ENCODE measurements around the gene GFRAL.

Gene GFRAL

GRCh38 chr6:55423933-55424332 is 96.7 kb downstream of the GFRAL start:
- POLR2A ChIA-PET: no interaction called here

DNA sequence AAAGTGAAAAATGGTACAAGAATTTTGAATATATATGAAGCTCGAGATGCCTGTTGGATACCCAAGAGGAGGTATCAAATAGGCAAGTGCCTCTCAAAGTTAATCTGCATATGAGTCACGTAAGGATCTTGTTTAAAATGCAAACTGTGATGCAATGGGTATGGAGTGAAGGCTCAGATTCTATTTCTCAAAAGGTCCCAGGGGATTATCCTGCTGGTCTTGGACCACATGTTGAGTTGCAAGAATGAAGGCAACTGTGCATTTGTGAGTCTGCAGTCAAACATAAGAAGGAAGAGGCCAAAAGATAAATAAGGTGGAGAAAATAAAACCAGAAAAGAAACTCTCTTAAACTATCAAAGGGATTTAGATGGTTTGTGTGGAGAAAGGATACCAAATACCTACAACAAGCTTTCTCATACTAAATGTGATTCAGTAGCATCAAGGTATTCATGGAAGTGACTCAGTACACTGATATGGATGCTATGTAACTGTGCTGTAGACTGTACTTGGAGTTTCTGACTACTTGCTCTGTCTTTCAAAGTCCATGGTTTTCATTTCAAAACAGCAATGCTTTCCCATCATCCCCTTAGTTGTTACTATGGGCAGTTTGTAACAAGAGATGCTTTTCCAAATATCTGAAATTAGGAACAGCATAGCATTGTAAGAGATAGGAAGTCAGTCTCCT is 106.3 kb downstream of the GFRAL start:
- H3K4me1 ChIP-seq (ENCODE audit: control extremely low read depth in 1 of 4, control insufficient read depth in 4 of 4, insufficient read depth in 4 of 4, low read length in 3 of 4): no peaks in the 10 kb centered on the region
- H3K36me3 ChIP-seq (ENCODE audit: control insufficient read depth in 4 of 4, insufficient read depth in 4 of 4, low read length in 3 of 4): no peaks in the 10 kb centered on the region
- ChIA-PET CTCF (interaction anchor here (0.5 kb wide), 1 partner anchor 526 kb away, joined by 3 read pairs; no protein-coding TSS in a partner anchor), POLR2A (no interaction called here)
- no peak for DNase-seq
- no peaks in the 10 kb centered on the region for H3K9me3 ChIP-seq (ENCODE audit: control extremely low read depth in 1 of 5, control insufficient read depth in 4 of 5, insufficient read depth in 2 of 5, low read depth in 1 of 5, low read length in 4 of 5)
- no peak overlapping the region for H3K4me3 ChIP-seq (ENCODE audit: control insufficient read depth in 1 of 7, extremely low read depth in 1 of 7, insufficient read depth in 4 of 7, low read depth in 2 of 7, low read length in 6 of 7)
- H3K27ac ChIP-seq (ENCODE audit: insufficient read depth in 1 of 2, low read depth in 1 of 2, low read length in 2 of 2, poor library complexity in 1 of 2, severe bottlenecking in 2 of 2): no peak overlapping the region
- no peaks in the 10 kb centered on the region for H3K27me3 ChIP-seq (replicated peaks in 2 of 5; ENCODE audit: control insufficient read depth in 4 of 5, insufficient read depth in 5 of 5, low read length in 4 of 5)
- 60% methylated on average over 2 of the region's 2 CpGs for WGBS (ENCODE audit: insufficient coverage)

More at GRCh38 chr6:55423933-55424332, 96.7 kb downstream of the GFRAL start:
- DNase-seq: no peak
- H3K4me3 ChIP-seq (ENCODE audit: control insufficient read depth in 1 of 7, extremely low read depth in 1 of 7, insufficient read depth in 4 of 7, low read depth in 2 of 7, low read length in 6 of 7): no peak overlapping the region
- CTCF ChIA-PET: no interaction called here
- H3K27me3 ChIP-seq (replicated peaks in 2 of 5; ENCODE audit: control insufficient read depth in 4 of 5, insufficient read depth in 5 of 5, low read length in 4 of 5): no peaks in the 10 kb centered on the region
- H3K36me3 ChIP-seq (ENCODE audit: control insufficient read depth in 4 of 4, insufficient read depth in 4 of 4, low read length in 3 of 4): no peaks in the 10 kb centered on the region
- H3K4me1 ChIP-seq (ENCODE audit: control extremely low read depth in 1 of 4, control insufficient read depth in 4 of 4, insufficient read depth in 4 of 4, low read length in 3 of 4): no peaks in the 10 kb centered on the region
- H3K27ac ChIP-seq (ENCODE audit: insufficient read depth in 1 of 2, low read depth in 1 of 2, low read length in 2 of 2, poor library complexity in 1 of 2, severe bottlenecking in 2 of 2): no peak overlapping the region
- no peaks in the 10 kb centered on the region for H3K9me3 ChIP-seq (ENCODE audit: control extremely low read depth in 1 of 5, control insufficient read depth in 4 of 5, insufficient read depth in 2 of 5, low read depth in 1 of 5, low read length in 4 of 5)
- WGBS (ENCODE audit: insufficient coverage): 60% methylated on average over 1 of the region's 2 CpGs

DNA sequence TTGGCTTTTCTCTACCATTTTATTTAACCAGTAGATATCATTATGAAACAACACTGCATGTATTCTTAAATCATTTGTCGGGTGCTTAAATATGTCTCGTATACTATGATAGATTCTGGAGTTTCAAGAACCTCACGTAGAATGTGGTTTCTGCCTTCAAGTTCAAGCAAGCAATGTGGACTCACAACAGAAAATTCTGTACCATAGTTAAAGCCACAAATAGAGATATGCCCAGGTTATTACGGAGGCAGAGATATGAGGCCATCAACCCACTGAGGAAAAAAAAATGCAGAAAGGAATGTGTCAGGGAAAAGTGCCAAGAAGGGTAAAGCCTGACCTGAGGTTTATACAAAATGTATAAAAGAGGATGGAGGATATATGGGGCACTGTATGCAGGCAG is 109.9 kb downstream of the GFRAL start:
- Histone ChIP-seq H3K27me3 (replicated peaks in 2 of 5; ENCODE audit: control insufficient read depth in 4 of 5, insufficient read depth in 5 of 5, low read length in 4 of 5) (no peaks in the 10 kb centered on the region), H3K9me3 (ENCODE audit: control extremely low read depth in 1 of 5, control insufficient read depth in 4 of 5, insufficient read depth in 2 of 5, low read depth in 1 of 5, low read length in 4 of 5) (no peaks in the 10 kb centered on the region), H3K4me1 (ENCODE audit: control extremely low read depth in 1 of 4, control insufficient read depth in 4 of 4, insufficient read depth in 4 of 4, low read length in 3 of 4) (no peaks in the 10 kb centered on the region), H3K4me3 (ENCODE audit: control insufficient read depth in 1 of 7, extremely low read depth in 1 of 7, insufficient read depth in 4 of 7, low read depth in 2 of 7, low read length in 6 of 7) (no peak overlapping the region), H3K36me3 (ENCODE audit: control insufficient read depth in 4 of 4, insufficient read depth in 4 of 4, low read length in 3 of 4) (no peaks in the 10 kb centered on the region), H3K27ac (ENCODE audit: insufficient read depth in 1 of 2, low read depth in 1 of 2, low read length in 2 of 2, poor library complexity in 1 of 2, severe bottlenecking in 2 of 2) (no peak overlapping the region)
- CTCF ChIA-PET: no interaction called here
- no peak for DNase-seq
- 92% methylated on average over 3 of the region's 4 CpGs for WGBS (ENCODE audit: insufficient coverage)
- POLR2A ChIA-PET: no interaction called here

DNA sequence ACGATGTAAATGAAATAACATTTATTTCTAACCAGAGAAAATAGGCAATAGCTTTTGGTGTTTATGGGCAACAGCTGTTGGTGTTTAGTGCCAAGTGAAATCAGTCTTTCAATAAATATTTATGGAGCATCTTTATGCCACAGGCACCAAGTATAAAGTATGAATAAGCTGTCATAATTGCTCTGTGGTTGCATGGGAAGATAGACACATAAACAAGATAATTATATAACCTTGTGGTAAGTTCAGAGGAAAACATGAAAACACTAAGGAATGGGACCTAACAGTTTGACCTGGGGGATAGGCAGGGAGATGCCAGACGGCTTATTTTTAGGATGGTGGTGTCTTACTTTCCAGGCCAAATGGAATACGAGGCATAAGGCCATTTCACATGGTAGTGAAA is 110.9 kb downstream of the GFRAL start:
- Histone ChIP-seq H3K4me3 (ENCODE audit: control insufficient read depth in 1 of 7, extremely low read depth in 1 of 7, insufficient read depth in 4 of 7, low read depth in 2 of 7, low read length in 6 of 7) (no peak overlapping the region), H3K27me3 (replicated peaks in 2 of 5; ENCODE audit: control insufficient read depth in 4 of 5, insufficient read depth in 5 of 5, low read length in 4 of 5) (peaks cover 0 to 2% (median 0%) of the 10 kb centered on the region in 5 experiments), H3K4me1 (ENCODE audit: control extremely low read depth in 1 of 4, control insufficient read depth in 4 of 4, insufficient read depth in 4 of 4, low read length in 3 of 4) (no peaks in the 10 kb centered on the region), H3K27ac (ENCODE audit: insufficient read depth in 1 of 2, low read depth in 1 of 2, low read length in 2 of 2, poor library complexity in 1 of 2, severe bottlenecking in 2 of 2) (no peak overlapping the region), H3K36me3 (ENCODE audit: control insufficient read depth in 4 of 4, insufficient read depth in 4 of 4, low read length in 3 of 4) (no peaks in the 10 kb centered on the region), H3K9me3 (ENCODE audit: control extremely low read depth in 1 of 5, control insufficient read depth in 4 of 5, insufficient read depth in 2 of 5, low read depth in 1 of 5, low read length in 4 of 5) (no peaks in the 10 kb centered on the region)
- POLR2A ChIA-PET: no interaction called here
- DNase-seq: no peak
- 92% methylated on average over 2 of the region's 3 CpGs for WGBS (ENCODE audit: insufficient coverage)
- CTCF ChIA-PET: interaction anchor here (0.7 to 0.9 kb wide), 2 partner anchors 9 to 755 kb away, joined by 3 read pairs; no protein-coding TSS in a partner anchor

GRCh38 chr6:55443238-55444134 is 116.2 kb downstream of the GFRAL start:
- 81% methylated on average over 4 of the region's 7 CpGs for WGBS (ENCODE audit: insufficient coverage)
- Histone ChIP-seq H3K27me3 (replicated peaks in 2 of 5; ENCODE audit: control insufficient read depth in 4 of 5, insufficient read depth in 5 of 5, low read length in 4 of 5) (peaks cover 0 to 3% (median 0%) of the 10 kb centered on the region in 5 experiments), H3K4me3 (ENCODE audit: control insufficient read depth in 1 of 7, extremely low read depth in 1 of 7, insufficient read depth in 4 of 7, low read depth in 2 of 7, low read length in 6 of 7) (no peak overlapping the region), H3K4me1 (ENCODE audit: control extremely low read depth in 1 of 4, control insufficient read depth in 4 of 4, insufficient read depth in 4 of 4, low read length in 3 of 4) (no peaks in the 10 kb centered on the region), H3K9me3 (ENCODE audit: control extremely low read depth in 1 of 5, control insufficient read depth in 4 of 5, insufficient read depth in 2 of 5, low read depth in 1 of 5, low read length in 4 of 5) (no peaks in the 10 kb centered on the region), H3K36me3 (ENCODE audit: control insufficient read depth in 4 of 4, insufficient read depth in 4 of 4, low read length in 3 of 4) (no peaks in the 10 kb centered on the region), H3K27ac (ENCODE audit: insufficient read depth in 1 of 2, low read depth in 1 of 2, low read length in 2 of 2, poor library complexity in 1 of 2, severe bottlenecking in 2 of 2) (no peak overlapping the region)
- ChIA-PET CTCF (interaction anchor here (0.7 to 1.0 kb wide), 2 partner anchors 22 to 412 kb away, joined by 3 to 4 read pairs; no protein-coding TSS in a partner anchor), POLR2A (no interaction called here)
- no peak for DNase-seq

- Histone ChIP-seq H3K4me1 (ENCODE audit: control extremely low read depth in 1 of 4, control insufficient read depth in 4 of 4, insufficient read depth in 4 of 4, low read length in 3 of 4) (no peaks in the 10 kb centered on the region), H3K4me3 (ENCODE audit: control insufficient read depth in 1 of 7, extremely low read depth in 1 of 7, insufficient read depth in 4 of 7, low read depth in 2 of 7, low read length in 6 of 7) (no peak overlapping the region), H3K9me3 (ENCODE audit: control extremely low read depth in 1 of 5, control insufficient read depth in 4 of 5, insufficient read depth in 2 of 5, low read depth in 1 of 5, low read length in 4 of 5) (no peaks in the 10 kb centered on the region), H3K36me3 (ENCODE audit: control insufficient read depth in 4 of 4, insufficient read depth in 4 of 4, low read length in 3 of 4) (no peaks in the 10 kb centered on the region), H3K27ac (ENCODE audit: insufficient read depth in 1 of 2, low read depth in 1 of 2, low read length in 2 of 2, poor library complexity in 1 of 2, severe bottlenecking in 2 of 2) (no peak overlapping the region), H3K27me3 (replicated peaks in 2 of 5; ENCODE audit: control insufficient read depth in 4 of 5, insufficient read depth in 5 of 5, low read length in 4 of 5) (peaks cover 0 to 3% (median 0%) of the 10 kb centered on the region in 5 experiments)
- ChIA-PET POLR2A (interaction anchor here (0.5 kb wide), 1 partner anchor 9 kb away, joined by 3 read pairs; no protein-coding TSS in a partner anchor), CTCF (interaction anchor here (0.8 to 1.7 kb wide), 5 partner anchors 11 to 847 kb away, joined by 3 to 7 read pairs (median 4); no protein-coding TSS in a partner anchor)
- WGBS (ENCODE audit: insufficient coverage): no CpG with 5 or more reads among the region's 1 CpG
- peak; percentile 1 to 20 (median 16) for DNase-seq
These were observed 118.5 kb downstream of the GFRAL start for GRCh38 chr6:55445648-55446204.

All from common myeloid progenitor, CD34-positive (primary cell).